BE2C (cell line): Measurements from ENCODE around the gene KIF26A.

Source experiments
- DNase-seq: peaks from one replicate; pipeline ENCODE4 v3.0.0-alpha.2; 2020
- H3K27me3 ChIP-seq: fragments of 250-450 bp; sonication (Bioruptor Pico); 2 replicates; pipeline ENCODE4 v1.5.1; 2020; ENCODE audit warnings: mild to moderate bottlenecking
- H3K36me3 ChIP-seq: fragments of 250-450 bp; sonication (Bioruptor Pico); 2 replicates; pipeline ENCODE4 v1.5.1; 2020; ENCODE audit warnings: mild to moderate bottlenecking
- H3K4me1 ChIP-seq: fragments of 250-450 bp; sonication (Bioruptor Pico); 2 replicates; pipeline ENCODE4 v1.5.1; 2020
- H3K4me3 ChIP-seq: 2 replicates; pipeline ENCODE4 v1.5.1; 2011; ENCODE audit warnings: low read depth, low read length
- H3K9me3 ChIP-seq: fragments of 250-450 bp; sonication (Bioruptor Pico); 2 replicates; pipeline ENCODE4 v1.5.1; 2020
- CTCF ChIP-seq: IDR thresholded peaks from 2 replicates; pipeline ENCODE4 v1.5.1; 2012; ENCODE audit warnings: mild to moderate bottlenecking, low read depth, low read length

Gene KIF26A

GRCh38 chr14:104101651-104102281, 36.6 kb upstream of the KIF26A start:
- Histone ChIP-seq H3K9me3 (no peaks in the 10 kb centered on the region), H3K4me1 (no peaks in the 10 kb centered on the region), H3K27me3 (no peaks in the 10 kb centered on the region), H3K36me3 (no peaks in the 10 kb centered on the region), H3K4me3 (no peak overlapping the region)
- TF ChIP-seq CTCF, result no peak
- DNase-seq, result no peak

GRCh38 chr14:104102282-104102914, 36.0 kb upstream of the KIF26A start:
- no peak for TF ChIP-seq CTCF
- Histone ChIP-seq H3K36me3 (no peaks in the 10 kb centered on the region), H3K4me1 (no peaks in the 10 kb centered on the region), H3K9me3 (no peaks in the 10 kb centered on the region), H3K27me3 (no peaks in the 10 kb centered on the region), H3K4me3 (no peak overlapping the region)
- no peak for DNase-seq

GRCh38 chr14:104103061-104103445, 35.3 kb upstream of the KIF26A start:
- no peak for TF ChIP-seq CTCF
- no peaks in the 10 kb centered on the region for H3K27me3 ChIP-seq
- no peaks in the 10 kb centered on the region for H3K36me3 ChIP-seq
- H3K4me3 ChIP-seq, result no peak overlapping the region
- DNase-seq, result no peak
- no peaks in the 10 kb centered on the region for H3K4me1 ChIP-seq
- H3K9me3 ChIP-seq, result no peaks in the 10 kb centered on the region

GRCh38 chr14:104103446-104104075, 34.8 kb upstream of the KIF26A start:
- TF ChIP-seq CTCF, result no peak
- no peaks in the 10 kb centered on the region for H3K9me3 ChIP-seq
- H3K4me3 ChIP-seq, result no peak overlapping the region
- DNase-seq, result no peak
- H3K27me3 ChIP-seq, result no peaks in the 10 kb centered on the region
- no peaks in the 10 kb centered on the region for H3K4me1 ChIP-seq
- H3K36me3 ChIP-seq, result no peaks in the 10 kb centered on the region

GRCh38 chr14:104104076-104104901, 34.1 kb upstream of the KIF26A start:
- Histone ChIP-seq H3K27me3 (no peaks in the 10 kb centered on the region), H3K36me3 (no peaks in the 10 kb centered on the region), H3K4me1 (no peaks in the 10 kb centered on the region), H3K4me3 (no peak overlapping the region), H3K9me3 (no peaks in the 10 kb centered on the region)
- TF ChIP-seq CTCF, result no peak
- peak; percentile 18 for DNase-seq
